HEK293 (cell line): ENCODE measurements around the gene CELSR1.

Experiments used
- GLIS1 ChIP-seq: fragments of 450-650 bp; formaldehyde crosslinking; IDR thresholded peaks from 2 replicates; pipeline ENCODE4 v1.5.1; 2016; ENCODE audit warnings: missing biosample characterization, missing genetic modification characterization
- HOXD13 ChIP-seq: sonication (generic); formaldehyde crosslinking; IDR thresholded peaks from 2 replicates; pipeline ENCODE4 v1.8.0; 2022; ENCODE audit warnings: missing genetic modification reagents, borderline replicate concordance
- IKZF3 ChIP-seq: fragments of 450-650 bp; IDR thresholded peaks from 2 replicates; pipeline ENCODE4 v1.5.0; 2018; ENCODE audit warnings: missing biosample characterization, mild to moderate bottlenecking, missing genetic modification characterization, moderate library complexity
- KLF17 ChIP-seq: fragments of 450-650 bp; formaldehyde crosslinking; IDR thresholded peaks from 2 replicates; pipeline ENCODE4 v1.5.1; 2016; ENCODE audit warnings: missing biosample characterization, missing genetic modification characterization
- OSR2 ChIP-seq: fragments of 450-650 bp; formaldehyde crosslinking; IDR thresholded peaks from 2 replicates; pipeline ENCODE4 v1.5.1; 2016; ENCODE audit warnings: missing biosample characterization, missing genetic modification characterization
- PBX3 ChIP-seq: sonication (generic); formaldehyde crosslinking; IDR thresholded peaks from 2 replicates; pipeline ENCODE4 v1.8.1; 2022; ENCODE audit warnings: mild to moderate bottlenecking, moderate library complexity, missing genetic modification reagents
- ZBTB26 ChIP-seq: fragments of 450-650 bp; formaldehyde crosslinking; optimal IDR thresholded peaks from 2 replicates; pipeline ENCODE3; 2016; ENCODE audit warnings: missing biosample characterization, mild to moderate bottlenecking, missing genetic modification characterization
- ZFP37 ChIP-seq: fragments of 450-650 bp; formaldehyde crosslinking; IDR thresholded peaks from 2 replicates; pipeline ENCODE4 v1.5.1; 2016; ENCODE audit warnings: missing biosample characterization, missing genetic modification characterization
- ZIC2 ChIP-seq: fragments of 450-650 bp; formaldehyde crosslinking; IDR thresholded peaks from 2 replicates; pipeline ENCODE4 v1.5.1; 2016; ENCODE audit warnings: missing biosample characterization, missing genetic modification characterization
- ZNF202 ChIP-seq: fragments of 450-650 bp; formaldehyde crosslinking; IDR thresholded peaks from 2 replicates; pipeline ENCODE4 v1.5.1; 2016; ENCODE audit warnings: missing biosample characterization, missing genetic modification characterization, borderline replicate concordance
- ZNF223 ChIP-seq: fragments of 450-650 bp; formaldehyde crosslinking; IDR thresholded peaks from 2 replicates; pipeline ENCODE4 v1.5.1; 2016; ENCODE audit warnings: missing biosample characterization, missing genetic modification characterization
- ZNF354C ChIP-seq: fragments of 450-650 bp; formaldehyde crosslinking; IDR thresholded peaks from 2 replicates; pipeline ENCODE4 v1.5.1; 2016; ENCODE audit warnings: missing biosample characterization, missing genetic modification characterization, low read depth, borderline replicate concordance
- ZNF660 ChIP-seq: fragments of 450-650 bp; IDR thresholded peaks from 2 replicates; pipeline ENCODE4 v1.5.1; 2018; ENCODE audit warnings: missing biosample characterization, mild to moderate bottlenecking, missing genetic modification characterization
- ZNF692 ChIP-seq: fragments of 450-650 bp; formaldehyde crosslinking; IDR thresholded peaks from 2 replicates; pipeline ENCODE4 v1.5.1; 2016; ENCODE audit warnings: missing biosample characterization, missing genetic modification characterization
- ZNF707 ChIP-seq: fragments of 450-650 bp; formaldehyde crosslinking; IDR thresholded peaks from 2 replicates; pipeline ENCODE4 v1.5.1; 2016; ENCODE audit warnings: missing biosample characterization, missing genetic modification characterization
- TF ChIP-seq, protein P1 (sequence below): fragments of 450-650 bp; formaldehyde crosslinking; IDR thresholded peaks from 2 replicates; pipeline ENCODE4 v1.5.1; 2016; ENCODE audit warnings: missing biosample characterization, missing genetic modification characterization
- TF ChIP-seq, protein P2 (sequence below): fragments of 450-650 bp; formaldehyde crosslinking; conservative IDR thresholded peaks from 2 replicates; pipeline ENCODE4 v1.5.1; 2016; ENCODE audit warnings: low read depth, missing biosample characterization, missing genetic modification characterization
- TF ChIP-seq, protein P3 (sequence below): fragments of 450-650 bp; formaldehyde crosslinking; IDR thresholded peaks from 2 replicates; pipeline ENCODE4 v1.5.1; 2016; ENCODE audit warnings: missing biosample characterization, missing genetic modification characterization, borderline replicate concordance

CELSR1 gene

GRCh38 chr22:46584081-46584921 is 46.9 kb upstream of the CELSR1 start (continued):
- TF ChIP-seq, protein P1, sequence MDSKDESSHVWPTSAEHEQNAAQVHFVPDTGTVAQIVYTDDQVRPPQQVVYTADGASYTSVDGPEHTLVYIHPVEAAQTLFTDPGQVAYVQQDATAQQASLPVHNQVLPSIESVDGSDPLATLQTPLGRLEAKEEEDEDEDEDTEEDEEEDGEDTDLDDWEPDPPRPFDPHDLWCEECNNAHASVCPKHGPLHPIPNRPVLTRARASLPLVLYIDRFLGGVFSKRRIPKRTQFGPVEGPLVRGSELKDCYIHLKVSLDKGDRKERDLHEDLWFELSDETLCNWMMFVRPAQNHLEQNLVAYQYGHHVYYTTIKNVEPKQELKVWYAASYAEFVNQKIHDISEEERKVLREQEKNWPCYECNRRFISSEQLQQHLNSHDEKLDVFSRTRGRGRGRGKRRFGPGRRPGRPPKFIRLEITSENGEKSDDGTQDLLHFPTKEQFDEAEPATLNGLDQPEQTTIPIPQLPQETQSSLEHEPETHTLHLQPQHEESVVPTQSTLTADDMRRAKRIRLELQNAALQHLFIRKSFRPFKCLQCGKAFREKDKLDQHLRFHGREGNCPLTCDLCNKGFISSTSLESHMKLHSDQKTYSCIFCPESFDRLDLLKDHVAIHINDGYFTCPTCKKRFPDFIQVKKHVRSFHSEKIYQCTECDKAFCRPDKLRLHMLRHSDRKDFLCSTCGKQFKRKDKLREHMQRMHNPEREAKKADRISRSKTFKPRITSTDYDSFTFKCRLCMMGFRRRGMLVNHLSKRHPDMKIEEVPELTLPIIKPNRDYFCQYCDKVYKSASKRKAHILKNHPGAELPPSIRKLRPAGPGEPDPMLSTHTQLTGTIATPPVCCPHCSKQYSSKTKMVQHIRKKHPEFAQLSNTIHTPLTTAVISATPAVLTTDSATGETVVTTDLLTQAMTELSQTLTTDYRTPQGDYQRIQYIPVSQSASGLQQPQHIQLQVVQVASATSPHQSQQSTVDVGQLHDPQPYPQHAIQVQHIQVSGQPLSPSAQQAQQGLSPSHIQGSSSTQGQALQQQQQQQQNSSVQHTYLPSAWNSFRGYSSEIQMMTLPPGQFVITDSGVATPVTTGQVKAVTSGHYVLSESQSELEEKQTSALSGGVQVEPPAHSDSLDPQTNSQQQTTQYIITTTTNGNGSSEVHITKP (tag by site-specific recombination) = peak; percentile 29; the same call in 1 of the 2 replicates
- TF ChIP-seq ZNF202 (tag by site-specific recombination) = no peak
- peak; percentile 100 for TF ChIP-seq ZIC2 (tag by site-specific recombination)
- TF ChIP-seq, protein P2, sequence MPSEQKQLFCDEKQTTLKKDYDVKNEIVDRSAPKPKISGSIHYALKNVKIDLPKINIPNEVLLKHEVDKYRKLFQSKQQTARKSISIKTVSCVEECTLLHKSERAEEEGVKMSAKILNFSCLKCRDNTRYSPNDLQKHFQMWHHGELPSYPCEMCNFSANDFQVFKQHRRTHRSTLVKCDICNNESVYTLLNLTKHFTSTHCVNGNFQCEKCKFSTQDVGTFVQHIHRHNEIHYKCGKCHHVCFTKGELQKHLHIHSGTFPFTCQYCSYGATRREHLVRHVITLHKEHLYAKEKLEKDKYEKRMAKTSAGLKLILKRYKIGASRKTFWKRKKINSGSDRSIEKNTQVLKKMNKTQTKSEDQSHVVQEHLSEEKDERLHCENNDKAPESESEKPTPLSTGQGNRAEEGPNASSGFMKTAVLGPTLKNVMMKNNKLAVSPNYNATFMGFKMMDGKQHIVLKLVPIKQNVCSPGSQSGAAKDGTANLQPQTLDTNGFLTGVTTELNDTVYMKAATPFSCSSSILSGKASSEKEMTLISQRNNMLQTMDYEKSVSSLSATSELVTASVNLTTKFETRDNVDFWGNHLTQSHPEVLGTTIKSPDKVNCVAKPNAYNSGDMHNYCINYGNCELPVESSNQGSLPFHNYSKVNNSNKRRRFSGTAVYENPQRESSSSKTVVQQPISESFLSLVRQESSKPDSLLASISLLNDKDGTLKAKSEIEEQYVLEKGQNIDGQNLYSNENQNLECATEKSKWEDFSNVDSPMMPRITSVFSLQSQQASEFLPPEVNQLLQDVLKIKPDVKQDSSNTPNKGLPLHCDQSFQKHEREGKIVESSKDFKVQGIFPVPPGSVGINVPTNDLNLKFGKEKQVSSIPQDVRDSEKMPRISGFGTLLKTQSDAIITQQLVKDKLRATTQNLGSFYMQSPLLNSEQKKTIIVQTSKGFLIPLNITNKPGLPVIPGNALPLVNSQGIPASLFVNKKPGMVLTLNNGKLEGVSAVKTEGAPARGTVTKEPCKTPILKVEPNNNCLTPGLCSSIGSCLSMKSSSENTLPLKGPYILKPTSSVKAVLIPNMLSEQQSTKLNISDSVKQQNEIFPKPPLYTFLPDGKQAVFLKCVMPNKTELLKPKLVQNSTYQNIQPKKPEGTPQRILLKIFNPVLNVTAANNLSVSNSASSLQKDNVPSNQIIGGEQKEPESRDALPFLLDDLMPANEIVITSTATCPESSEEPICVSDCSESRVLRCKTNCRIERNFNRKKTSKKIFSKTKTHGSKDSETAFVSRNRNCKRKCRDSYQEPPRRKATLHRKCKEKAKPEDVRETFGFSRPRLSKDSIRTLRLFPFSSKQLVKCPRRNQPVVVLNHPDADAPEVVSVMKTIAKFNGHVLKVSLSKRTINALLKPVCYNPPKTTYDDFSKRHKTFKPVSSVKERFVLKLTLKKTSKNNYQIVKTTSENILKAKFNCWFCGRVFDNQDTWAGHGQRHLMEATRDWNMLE (tag by site-specific recombination) = no peak
- TF ChIP-seq PBX3 (CRISPR knock-in tag) = no peak
- TF ChIP-seq HOXD13 (CRISPR knock-in tag) = no peak
- TF ChIP-seq OSR2 (tag by site-specific recombination) = peak; percentile 95
- peak; percentile 98 for TF ChIP-seq GLIS1 (tag by site-specific recombination)
- TF ChIP-seq ZNF692 (tag by site-specific recombination) = peak; percentile 67
- TF ChIP-seq, protein P3, sequence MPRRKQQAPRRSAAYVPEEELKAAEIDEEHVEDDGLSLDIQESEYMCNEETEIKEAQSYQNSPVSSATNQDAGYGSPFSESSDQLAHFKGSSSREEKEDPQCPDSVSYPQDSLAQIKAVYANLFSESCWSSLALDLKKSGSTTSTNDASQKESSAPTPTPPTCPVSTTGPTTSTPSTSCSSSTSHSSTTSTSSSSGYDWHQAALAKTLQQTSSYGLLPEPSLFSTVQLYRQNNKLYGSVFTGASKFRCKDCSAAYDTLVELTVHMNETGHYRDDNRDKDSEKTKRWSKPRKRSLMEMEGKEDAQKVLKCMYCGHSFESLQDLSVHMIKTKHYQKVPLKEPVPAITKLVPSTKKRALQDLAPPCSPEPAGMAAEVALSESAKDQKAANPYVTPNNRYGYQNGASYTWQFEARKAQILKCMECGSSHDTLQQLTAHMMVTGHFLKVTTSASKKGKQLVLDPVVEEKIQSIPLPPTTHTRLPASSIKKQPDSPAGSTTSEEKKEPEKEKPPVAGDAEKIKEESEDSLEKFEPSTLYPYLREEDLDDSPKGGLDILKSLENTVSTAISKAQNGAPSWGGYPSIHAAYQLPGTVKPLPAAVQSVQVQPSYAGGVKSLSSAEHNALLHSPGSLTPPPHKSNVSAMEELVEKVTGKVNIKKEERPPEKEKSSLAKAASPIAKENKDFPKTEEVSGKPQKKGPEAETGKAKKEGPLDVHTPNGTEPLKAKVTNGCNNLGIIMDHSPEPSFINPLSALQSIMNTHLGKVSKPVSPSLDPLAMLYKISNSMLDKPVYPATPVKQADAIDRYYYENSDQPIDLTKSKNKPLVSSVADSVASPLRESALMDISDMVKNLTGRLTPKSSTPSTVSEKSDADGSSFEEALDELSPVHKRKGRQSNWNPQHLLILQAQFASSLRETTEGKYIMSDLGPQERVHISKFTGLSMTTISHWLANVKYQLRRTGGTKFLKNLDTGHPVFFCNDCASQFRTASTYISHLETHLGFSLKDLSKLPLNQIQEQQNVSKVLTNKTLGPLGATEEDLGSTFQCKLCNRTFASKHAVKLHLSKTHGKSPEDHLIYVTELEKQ (tag by site-specific recombination) = no peak
- TF ChIP-seq ZNF223 (tag by site-specific recombination) = no peak
- TF ChIP-seq KLF17 (tag by site-specific recombination) = peak; percentile 63; the same call in 1 of the 2 replicates
- TF ChIP-seq ZNF354C (tag by site-specific recombination) = no peak
- peak; percentile 26 for TF ChIP-seq ZBTB26 (tag by site-specific recombination)
- no peak for TF ChIP-seq ZNF660 (tag by site-specific recombination)
- no peak for TF ChIP-seq ZNF707
- peak; percentile 92 for TF ChIP-seq IKZF3 (tag by site-specific recombination)
- TF ChIP-seq ZFP37 (tag by site-specific recombination) = no peak
